Ascending aorta (tissue), 2 donors: ENCODE results near the gene LCN10. TPM values are rescaled to one million over a fixed set of nuclear protein-coding genes. Genes with fewer than 3 reads are reported as not detected.

Source experiments
- DNase-seq, 2 donors: peaks; one replicate each; pipeline ENCODE4 v3.0.0-alpha.2; 2019; ENCODE audit warnings: low spot score in 2 of 2
- H3K27ac ChIP-seq, 2 donors: fragments of 200-600 bp; sonication (generic); one replicate each; pipeline ENCODE4 v1.5.1; 2016 to 2017; ENCODE audit warnings: mild to moderate bottlenecking in 1 of 2
- H3K27me3 ChIP-seq: fragments of 200-600 bp; sonication (generic); one replicate; pipeline ENCODE4 v1.5.1; 2017
- H3K36me3 ChIP-seq, 2 donors: fragments of 200-600 bp; sonication (generic); one replicate each; pipeline ENCODE4 v1.5.1; 2016
- H3K4me1 ChIP-seq, 2 donors: fragments of 200-600 bp; sonication (generic); one replicate each; pipeline ENCODE4 v1.5.1; 2016 to 2017; ENCODE audit warnings: mild to moderate bottlenecking in 1 of 2
- H3K4me3 ChIP-seq, 2 donors: fragments of 200-600 bp; sonication (generic); one replicate each; pipeline ENCODE4 v1.5.1; 2016 to 2017; ENCODE audit warnings: mild to moderate bottlenecking in 1 of 2
- H3K9me3 ChIP-seq, 2 donors: fragments of 200-600 bp; sonication (generic); one replicate each; pipeline ENCODE4 v1.5.1; 2016
- intact Hi-C: fragments of 100-400 bp; cut with DNase I; formaldehyde crosslinking; loops from one replicate; pipeline ENCODE4 v1.15.1; 2023
- total RNA-seq: library from RNA; depleted of rRNA; stranded (reverse); fragments of >200 nt; gene quantifications from one replicate; pipeline ENCODE4 v1.1.0, GENCODE V29; 2016
- TF ChIP-seq, protein P1 (sequence below), 3 experiments: fragments of 200-600 bp in 2 of 3; fragments of 450-650 bp in 1 of 3; sonication (generic) in 2 of 3; IDR thresholded peaks; one replicate each; pipeline ENCODE4 v1.5.1; 2016 to 2019; ENCODE audit warnings: antibody characterized with exemption in 3 of 3, mild to moderate bottlenecking in 1 of 3, moderate library complexity in 1 of 3

The LCN10 gene
- total RNA-seq, 1 donor from 2014 or later, result 28.5 TPM

DNA sequence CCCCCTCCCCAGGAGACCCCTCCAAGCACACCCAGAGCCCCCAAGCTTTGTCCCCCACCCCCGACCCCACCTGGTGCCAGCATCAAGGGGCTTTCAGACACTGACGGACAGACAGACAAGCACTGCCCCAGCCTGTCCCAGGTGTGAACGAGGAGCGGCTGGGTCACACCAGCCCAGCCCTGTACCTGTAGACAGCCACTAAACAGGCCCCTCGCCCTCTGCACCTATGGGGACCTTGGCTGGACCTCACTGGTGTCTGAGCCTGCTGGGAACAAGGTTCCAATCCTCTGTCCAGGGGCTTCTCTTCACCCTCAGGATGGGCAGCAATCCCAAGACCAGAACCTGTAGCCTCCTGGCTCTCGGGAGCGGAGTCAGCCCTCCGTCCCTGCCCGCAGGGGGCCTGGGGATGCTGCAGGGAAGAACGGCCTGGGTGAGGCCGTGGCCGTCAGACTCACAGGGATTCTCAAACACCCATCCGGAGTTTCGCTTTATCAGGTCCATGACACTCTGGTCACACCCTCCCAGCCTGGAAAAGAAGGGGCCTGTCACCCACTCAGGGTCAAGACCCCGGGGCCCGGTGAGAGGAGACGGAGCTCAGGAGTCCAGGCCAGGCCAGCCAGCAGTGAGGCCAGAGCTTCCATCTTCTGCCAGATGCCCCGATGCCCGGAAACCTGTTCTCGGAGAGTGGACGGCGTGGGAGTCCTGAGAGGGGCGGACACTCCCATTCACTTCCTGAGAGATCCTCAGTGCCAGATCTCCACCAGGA lies 2.8 kb upstream of the LCN10 start:
- Histone ChIP-seq H3K9me3 (no peaks in the 10 kb centered on the region), H3K27ac (no peak overlapping the region), H3K4me3 (no peak overlapping the region), H3K4me1 (no peaks in the 10 kb centered on the region), H3K27me3 (peaks cover 10% of the 10 kb centered on the region), H3K36me3 (no peaks in the 10 kb centered on the region)
- no peak for DNase-seq
- intact Hi-C loops, result no loop called here
- TF ChIP-seq, protein P1, sequence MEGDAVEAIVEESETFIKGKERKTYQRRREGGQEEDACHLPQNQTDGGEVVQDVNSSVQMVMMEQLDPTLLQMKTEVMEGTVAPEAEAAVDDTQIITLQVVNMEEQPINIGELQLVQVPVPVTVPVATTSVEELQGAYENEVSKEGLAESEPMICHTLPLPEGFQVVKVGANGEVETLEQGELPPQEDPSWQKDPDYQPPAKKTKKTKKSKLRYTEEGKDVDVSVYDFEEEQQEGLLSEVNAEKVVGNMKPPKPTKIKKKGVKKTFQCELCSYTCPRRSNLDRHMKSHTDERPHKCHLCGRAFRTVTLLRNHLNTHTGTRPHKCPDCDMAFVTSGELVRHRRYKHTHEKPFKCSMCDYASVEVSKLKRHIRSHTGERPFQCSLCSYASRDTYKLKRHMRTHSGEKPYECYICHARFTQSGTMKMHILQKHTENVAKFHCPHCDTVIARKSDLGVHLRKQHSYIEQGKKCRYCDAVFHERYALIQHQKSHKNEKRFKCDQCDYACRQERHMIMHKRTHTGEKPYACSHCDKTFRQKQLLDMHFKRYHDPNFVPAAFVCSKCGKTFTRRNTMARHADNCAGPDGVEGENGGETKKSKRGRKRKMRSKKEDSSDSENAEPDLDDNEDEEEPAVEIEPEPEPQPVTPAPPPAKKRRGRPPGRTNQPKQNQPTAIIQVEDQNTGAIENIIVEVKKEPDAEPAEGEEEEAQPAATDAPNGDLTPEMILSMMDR (IDR thresholded peaks at IDR 0.05), result no peak

DNA sequence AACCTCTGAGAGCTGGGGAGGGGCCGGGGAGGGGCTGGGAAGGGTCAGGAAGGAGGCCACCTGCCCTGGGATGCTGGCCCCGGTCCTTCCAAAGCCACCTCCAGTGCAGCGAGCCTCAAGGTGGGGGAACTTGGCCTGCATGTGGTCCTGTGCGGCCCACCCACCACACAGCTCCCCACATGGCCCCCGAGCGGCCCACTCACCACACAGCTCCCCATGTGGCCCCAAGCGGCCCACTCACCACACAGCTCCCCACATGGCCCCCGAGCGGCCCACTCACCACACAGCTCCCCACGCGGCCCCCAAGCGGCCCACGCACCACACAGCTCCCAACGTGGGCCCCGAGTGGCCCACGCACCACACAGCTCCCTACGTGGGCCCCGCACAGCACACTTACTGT lies 2.0 kb upstream of the LCN10 start:
- no peaks in the 10 kb centered on the region for H3K4me1 ChIP-seq
- intact Hi-C loops, result no loop called here
- TF ChIP-seq, protein P1 (IDR thresholded peaks at IDR 0.05), result no peak
- no peak for DNase-seq
- no peak overlapping the region for H3K4me3 ChIP-seq
- H3K27ac ChIP-seq, result no peak overlapping the region
- peaks cover 10% of the 10 kb centered on the region for H3K27me3 ChIP-seq
- no peaks in the 10 kb centered on the region for H3K9me3 ChIP-seq
- no peaks in the 10 kb centered on the region for H3K36me3 ChIP-seq

DNA sequence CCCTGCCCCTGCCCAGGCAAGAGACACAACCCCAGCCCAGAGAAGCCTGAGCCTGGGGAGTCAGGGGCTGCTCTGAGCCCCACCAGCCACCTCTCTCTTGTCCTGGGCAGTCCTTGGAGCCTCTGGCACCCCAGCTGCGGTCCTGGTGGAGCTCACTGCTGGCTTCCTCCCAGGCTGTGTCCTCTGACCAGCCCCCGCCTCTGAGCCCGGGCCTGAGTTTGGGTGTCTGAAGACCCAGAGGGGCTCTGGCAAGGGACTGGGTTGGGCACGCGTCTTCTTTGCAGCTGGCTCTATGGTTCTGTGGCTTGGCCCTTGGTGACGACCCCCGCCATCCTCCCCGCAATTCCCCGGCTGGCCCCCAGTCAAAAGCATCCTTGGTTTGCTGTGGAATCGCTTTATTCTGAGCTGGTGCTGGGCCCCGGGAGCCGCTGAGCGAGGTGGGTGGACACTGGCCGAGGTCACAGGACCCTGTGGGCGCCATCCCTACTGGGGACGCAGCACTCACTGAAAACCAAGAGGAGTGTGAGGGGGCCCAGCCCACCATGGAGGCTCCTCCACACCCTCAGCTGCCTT lies 985 bp upstream of the LCN10 start:
- intact Hi-C loops, result no loop called here
- TF ChIP-seq, protein P1 (IDR thresholded peaks at IDR 0.05), result no peak
- Histone ChIP-seq H3K27ac (no peak overlapping the region), H3K9me3 (no peaks in the 10 kb centered on the region), H3K4me3 (no peak overlapping the region), H3K4me1 (no peaks in the 10 kb centered on the region), H3K36me3 (no peaks in the 10 kb centered on the region), H3K27me3 (peaks cover 10% of the 10 kb centered on the region)
- no peak for DNase-seq

DNA sequence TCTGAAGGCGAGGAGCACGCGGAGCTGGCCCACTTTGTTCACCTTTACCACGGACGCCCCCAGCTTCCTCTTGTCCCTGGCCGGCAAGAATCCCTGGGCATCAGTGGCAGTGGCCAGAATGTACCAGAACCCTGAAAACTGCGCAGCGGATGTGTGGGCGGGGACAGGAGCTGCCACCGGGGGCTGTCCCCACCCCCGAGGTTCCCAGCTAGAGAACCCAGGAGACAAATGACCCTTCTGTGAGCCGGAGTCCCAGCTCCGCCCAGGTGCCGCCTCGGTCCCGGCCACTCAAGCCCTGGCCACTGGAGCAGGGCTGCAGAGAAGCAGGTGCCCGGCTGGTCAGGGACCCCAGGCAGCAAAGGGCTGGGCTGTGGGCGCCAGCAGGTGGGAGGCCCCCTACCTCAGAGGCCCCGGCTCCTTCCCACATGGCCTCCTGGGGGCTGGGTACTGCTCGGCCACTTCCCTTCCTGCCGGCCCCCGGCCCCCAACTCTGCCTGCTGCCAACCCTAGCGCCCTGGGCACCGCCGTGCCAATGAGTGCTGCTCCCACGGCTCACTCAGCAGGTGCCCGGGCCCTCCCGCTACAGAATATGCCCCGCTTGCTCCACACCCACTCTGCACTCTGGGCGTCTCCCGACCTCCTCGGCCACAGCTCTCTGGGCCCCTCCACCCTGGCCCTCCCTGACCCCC lies 713 bp downstream of the LCN10 start:
- Histone ChIP-seq H3K36me3 (no peaks in the 10 kb centered on the region), H3K27ac (no peak overlapping the region), H3K27me3 (peaks cover 10% of the 10 kb centered on the region), H3K9me3 (no peaks in the 10 kb centered on the region), H3K4me1 (no peaks in the 10 kb centered on the region), H3K4me3 (no peak overlapping the region)
- TF ChIP-seq, protein P1 (IDR thresholded peaks at IDR 0.05), result no peak
- no peak for DNase-seq
- intact Hi-C loops, result no loop called here

DNA sequence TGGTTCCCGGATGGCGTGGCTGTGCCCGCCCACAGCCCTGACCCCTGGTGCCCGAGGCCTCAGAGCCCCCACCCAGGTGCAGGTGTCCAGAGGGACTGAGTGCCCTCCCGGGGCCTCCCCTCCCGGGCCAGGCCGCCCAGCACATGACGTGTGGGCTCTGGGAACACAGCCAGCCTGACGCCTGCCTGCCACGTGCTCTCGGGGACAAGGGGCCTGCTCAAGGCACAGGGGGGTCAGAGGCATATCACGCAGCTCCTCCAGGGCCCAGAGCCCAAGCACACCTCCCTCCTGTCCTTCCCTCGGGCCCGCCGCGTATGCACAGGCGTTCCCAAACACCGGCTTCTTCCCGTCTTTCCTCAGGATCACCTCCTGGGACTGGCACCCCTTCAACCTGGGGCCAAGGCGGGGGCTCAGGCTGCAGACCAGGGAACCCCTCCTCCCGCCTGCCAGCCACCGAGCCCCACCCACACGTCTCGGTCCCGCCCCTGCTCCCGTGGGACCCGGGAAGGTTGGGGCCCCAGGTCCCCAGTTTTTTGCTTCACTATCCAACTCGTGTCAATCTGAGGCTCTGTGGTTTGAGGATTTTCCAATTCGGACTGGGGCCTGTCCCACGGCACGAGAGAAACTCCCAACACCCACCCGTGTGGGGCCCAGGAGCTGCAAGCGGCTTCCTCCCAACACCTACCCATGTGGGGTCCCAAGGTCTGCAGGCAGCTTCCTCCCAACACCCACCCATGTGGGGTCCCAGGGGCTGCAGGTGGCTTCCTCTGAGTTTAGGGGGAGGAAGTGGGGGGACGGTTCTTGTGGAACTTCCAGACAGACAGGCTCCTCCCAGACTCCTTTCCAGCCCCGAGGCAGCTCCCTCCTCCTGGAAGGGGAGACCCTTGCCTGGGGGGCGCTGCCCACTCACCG lies 1.5 kb downstream of the LCN10 start:
- Histone ChIP-seq H3K27ac (no peak overlapping the region), H3K36me3 (no peaks in the 10 kb centered on the region), H3K9me3 (no peaks in the 10 kb centered on the region), H3K27me3 (peaks cover 10% of the 10 kb centered on the region), H3K4me1 (no peaks in the 10 kb centered on the region), H3K4me3 (no peak overlapping the region)
- no peak for DNase-seq
- TF ChIP-seq, protein P1 (IDR thresholded peaks at IDR 0.05), result no peak
- intact Hi-C loops, result no loop called here
